HG02642 (cell line): ENCODE results near the gene CFAP210.
"Not testable (repeated sequence)": the region's sequence is repeated elsewhere in the genome, so short reads cannot be mapped to it uniquely, and the experiment has no call there.

Experiments
- ATAC-seq: cut with Tn5 transposase; IDR thresholded peaks from one replicate; pipeline ENCODE4 v1.9.1; 2021; ENCODE audit warnings: mild to moderate bottlenecking; ENCODE audit not compliant: unreplicated experiment, poor library complexity

CFAP210 gene

DNA sequence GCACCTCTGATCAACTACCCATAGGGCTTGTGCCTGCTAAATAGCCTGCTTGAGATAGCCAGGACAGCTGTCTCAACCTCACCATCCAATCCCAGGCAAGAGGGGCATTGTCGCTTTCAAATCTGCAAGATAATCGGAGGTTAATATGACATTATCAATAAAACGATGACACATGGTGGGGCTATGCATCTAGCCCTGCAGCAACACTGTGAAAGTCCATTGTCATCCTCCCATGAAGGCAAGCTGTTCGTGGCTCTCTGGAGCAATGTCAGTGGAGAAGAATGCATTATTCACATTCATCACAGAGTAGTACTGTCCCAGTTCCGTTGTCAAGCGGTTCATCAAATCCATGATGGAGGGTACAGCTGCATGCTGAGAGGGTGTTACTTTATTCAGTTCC is 20.5 kb upstream of the CFAP210 start:
- ATAC-seq: no peak

GRCh38 chr2:169713331-169713730 is 19.1 kb upstream of the CFAP210 start:
- ATAC-seq: no peak

DNA sequence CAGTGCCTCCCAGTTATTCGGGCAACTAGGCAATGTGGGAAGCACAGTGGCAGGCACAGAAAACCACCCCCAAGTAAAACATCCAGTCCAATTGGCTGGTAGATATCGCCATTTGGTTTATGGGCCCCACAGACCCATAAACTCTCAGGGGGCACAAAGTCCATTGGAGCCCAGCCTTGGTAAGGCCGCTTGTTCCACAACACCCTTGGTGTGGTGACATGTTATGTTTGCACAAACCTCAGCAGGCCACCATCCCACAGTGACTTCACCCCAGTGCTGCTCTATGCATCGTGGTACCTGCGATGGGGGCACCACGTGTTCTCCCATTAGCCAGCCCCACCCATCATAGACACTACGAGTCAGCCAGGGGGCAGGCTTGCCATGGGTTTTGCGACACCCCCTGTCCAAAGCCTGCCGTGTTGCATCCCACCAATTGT is 18.6 kb upstream of the CFAP210 start:
- ATAC-seq: no peak

GRCh38 chr2:169711751-169712509 is 17.7 kb upstream of the CFAP210 start:
- ATAC-seq: no peak

DNA sequence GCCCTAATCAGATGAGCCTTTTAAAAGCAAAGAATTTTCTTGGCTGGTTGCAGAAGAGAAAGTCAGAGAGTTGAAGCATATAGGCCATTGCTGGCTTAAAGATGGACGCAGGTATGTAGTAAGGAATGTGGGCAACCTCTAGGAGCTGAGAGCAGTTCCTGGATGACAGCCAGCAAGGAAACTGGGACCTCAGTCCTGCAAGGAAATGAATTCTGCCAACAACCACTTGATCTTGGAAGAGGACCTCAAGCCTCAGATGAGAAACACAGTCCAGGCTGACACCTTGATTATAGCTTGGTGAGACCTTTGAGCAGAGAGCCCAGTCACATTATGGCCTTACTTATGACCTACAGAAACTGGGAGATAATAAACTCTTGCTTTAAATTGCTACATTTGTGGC is 15.8 kb upstream of the CFAP210 start:
- no peak for ATAC-seq

DNA sequence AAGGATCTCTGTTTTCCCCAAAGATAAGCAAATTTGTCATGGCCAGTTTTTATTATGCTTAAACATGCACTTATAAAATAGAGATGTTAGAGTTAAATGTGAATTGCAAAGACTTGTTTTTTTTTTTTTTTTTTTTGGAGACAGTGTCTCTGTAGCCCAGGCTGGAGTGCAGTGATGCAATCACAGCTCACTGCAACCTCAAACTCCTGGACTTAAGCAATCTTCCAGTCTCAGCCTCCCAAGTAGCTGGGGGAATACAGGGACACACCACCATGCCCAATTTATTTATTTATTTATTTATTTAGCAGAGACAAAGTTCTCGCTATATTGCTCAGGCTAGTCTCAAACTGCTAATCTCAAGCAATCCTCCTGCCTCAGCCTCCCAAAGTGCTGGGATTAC is 15.1 kb upstream of the CFAP210 start:
- ATAC-seq: no peak

- ATAC-seq: no peak
These were observed 13.4 kb upstream of the CFAP210 start for GRCh38 chr2:169707626-169708025.

DNA sequence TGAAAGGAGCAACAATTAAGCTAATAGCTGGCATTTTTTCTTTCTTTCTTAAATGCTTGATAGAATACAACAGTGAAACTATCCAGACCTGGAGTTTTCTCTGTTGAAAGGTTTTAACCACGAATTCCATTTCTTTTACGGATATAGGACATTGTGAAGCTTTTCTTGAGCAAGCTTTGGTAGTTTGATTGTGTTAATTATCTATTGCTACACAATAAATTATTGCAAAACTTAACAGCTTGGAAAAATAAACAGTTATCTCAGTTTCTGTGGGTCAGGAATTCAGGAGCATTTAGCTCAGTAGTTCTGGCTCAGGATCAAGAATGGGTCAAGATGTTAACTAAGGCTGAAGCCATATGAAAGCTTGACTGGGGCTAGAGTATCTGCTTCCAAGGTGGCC is 11.7 kb upstream of the CFAP210 start:
- ATAC-seq: no peak

GRCh38 chr2:169704160-169704708 is 10.0 kb upstream of the CFAP210 start:
- no peak for ATAC-seq

DNA sequence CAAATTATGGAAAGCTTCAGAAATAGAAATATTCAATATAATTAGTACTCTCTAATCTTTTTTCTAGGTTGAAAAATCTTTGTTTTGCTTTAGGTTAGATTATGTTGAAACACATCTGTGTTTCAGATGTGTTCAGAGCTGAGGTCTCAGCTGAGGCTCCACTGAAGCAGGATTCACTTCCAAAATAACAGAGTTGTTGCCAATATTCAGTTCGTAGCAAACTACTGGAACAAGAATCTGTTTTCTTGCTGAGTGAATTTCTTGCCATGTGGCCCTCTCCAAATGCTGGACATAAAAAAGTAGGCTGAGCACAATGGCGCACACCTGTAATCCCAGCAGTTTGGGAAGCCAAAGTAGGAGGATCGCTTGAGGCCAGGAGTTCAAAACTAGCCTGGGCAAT is 8.8 kb upstream of the CFAP210 start:
- no peak for ATAC-seq

- ATAC-seq: not testable (repeated sequence)
These were observed 5.0 kb upstream of the CFAP210 start for GRCh38 chr2:169699173-169699572.

GRCh38 chr2:169696381-169696780 is 2.2 kb upstream of the CFAP210 start:
- no peak for ATAC-seq

GRCh38 chr2:169694894-169695260 is 672 bp upstream of the CFAP210 start:
- no peak for ATAC-seq

DNA sequence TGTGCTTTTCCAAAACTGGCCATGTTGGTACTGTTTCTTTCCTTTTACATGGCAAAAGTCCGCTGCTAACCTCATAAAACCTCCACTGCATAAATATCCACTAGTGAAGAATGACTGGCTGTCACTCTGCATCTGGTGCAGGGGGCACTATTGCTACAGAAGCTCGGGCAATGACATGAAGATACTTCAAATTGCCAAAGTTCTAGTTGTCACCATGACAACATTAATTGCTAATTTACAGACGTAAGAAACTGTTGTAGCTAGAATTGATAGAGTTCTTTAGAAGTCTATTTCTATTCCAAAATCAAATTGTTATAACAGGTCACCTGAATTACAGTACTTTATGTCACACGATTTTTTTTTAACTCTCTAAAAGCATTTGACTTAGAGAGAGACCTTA is 845 bp downstream of the CFAP210 start:
- no peak for ATAC-seq

GRCh38 chr2:169692718-169693117 is 1.5 kb downstream of the CFAP210 start:
- ATAC-seq: no peak

DNA sequence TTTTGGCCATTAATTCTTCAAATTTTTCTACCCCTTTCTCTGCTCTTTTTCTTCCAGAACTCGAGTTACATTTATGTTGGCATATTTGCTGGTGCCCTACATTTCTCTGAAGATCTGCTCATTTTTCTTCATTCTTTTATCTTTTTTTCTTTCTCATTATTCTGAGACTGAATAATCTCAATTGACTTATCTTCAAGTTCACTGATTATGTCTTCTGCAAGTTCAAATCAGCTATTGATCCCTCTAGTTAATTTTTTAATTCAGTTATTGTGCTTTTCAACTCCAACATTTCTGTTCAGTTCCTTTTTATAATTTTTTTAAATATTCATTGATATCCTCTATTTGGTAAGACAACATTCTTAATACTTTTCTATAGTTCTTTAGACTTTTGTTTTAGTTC is 3.2 kb downstream of the CFAP210 start:
- ATAC-seq: no peak

- not testable (repeated sequence) for ATAC-seq
These were observed 6.3 kb downstream of the CFAP210 start for GRCh38 chr2:169687943-169688342.

DNA sequence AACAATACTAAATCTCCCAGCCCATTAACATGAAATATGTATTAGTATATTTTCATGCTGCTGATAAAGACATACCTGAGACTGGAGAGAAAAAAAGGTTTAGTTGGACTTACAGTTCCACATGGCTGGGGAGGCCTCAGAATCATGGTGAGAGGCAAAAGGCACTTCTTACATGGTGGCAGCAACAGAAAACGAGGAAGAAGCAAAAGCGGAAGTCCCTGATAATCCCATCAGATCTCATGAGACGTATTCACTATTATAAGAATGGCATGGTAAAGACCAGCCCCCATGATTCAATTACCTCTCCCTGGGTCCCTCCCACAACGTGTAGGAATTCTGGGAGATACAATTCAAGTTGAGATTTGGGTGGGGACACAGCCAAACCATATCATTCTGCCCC is 7.4 kb downstream of the CFAP210 start:
- not testable (repeated sequence) for ATAC-seq

- ATAC-seq: not testable (repeated sequence)
These were observed 9.5 kb downstream of the CFAP210 start for GRCh38 chr2:169684712-169685111.

- ATAC-seq: no peak
These were observed 10.1 kb downstream of the CFAP210 start for GRCh38 chr2:169684135-169684565.

- no peak for ATAC-seq
These were observed 10.6 kb downstream of the CFAP210 start for GRCh38 chr2:169683425-169684134.

- ATAC-seq: no peak
These were observed 11.2 kb downstream of the CFAP210 start for GRCh38 chr2:169683054-169683424.
